Measurements from ENCODE around the gene PTPRU.

PTPRU gene

DNA sequence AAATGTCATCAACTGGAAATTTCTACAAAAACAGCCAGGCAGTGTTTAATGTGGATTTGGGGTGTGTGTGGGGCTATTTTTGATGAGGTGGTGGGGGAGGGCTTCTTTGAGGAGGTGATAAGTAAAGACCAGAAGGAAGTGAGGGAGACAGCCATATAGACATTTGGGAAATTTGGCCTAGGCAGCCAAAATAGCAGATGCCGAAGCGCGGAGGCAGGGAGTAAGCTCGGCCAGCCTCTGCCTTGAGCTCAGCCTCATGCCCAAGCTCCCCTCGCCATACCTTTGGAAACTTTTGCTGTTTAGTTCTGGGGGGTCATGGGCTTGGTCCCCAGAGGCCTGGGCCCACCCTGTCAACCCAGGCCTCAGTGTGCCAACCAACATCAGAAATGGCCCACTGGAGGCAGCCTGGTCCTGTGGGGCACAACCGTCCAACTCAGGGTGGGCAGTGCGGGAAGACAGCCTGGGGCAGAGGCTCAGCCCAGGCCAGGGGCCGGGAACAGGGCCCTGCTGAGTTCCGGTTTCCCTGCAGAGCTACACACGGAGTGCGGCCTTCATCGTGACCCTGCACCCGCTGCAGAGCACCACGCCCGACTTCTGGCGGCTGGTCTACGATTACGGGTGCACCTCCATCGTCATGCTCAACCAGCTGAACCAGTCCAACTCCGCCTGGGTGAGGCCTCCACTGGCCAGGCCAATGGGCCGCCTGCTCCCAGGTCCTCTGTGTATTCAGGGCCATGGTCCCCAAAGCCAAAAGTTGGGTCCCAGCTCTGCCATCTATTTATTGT, 84.0 kb downstream of the PTPRU start:
- DNase-seq: no peak

DNA sequence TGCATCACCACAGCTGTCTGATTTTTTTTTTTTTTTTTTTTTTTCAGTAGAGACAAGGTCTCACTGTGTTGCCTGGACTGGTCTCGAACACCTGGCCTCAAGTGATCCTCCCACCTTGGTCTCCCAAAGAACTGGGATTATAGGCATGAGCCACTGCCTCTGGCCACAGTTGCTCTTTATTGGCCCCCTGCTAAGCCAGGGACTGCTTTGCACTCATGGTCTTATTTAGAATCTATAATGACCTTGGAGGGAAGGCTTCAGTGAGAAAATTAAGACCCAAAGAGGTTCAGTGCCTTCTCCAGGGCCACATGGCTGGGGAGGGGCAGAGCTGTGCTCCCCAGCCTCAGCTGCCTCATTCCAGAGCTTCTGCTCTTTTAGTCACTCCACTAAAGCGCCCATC, 84.9 kb downstream of the PTPRU start:
- no peak for DNase-seq

DNA sequence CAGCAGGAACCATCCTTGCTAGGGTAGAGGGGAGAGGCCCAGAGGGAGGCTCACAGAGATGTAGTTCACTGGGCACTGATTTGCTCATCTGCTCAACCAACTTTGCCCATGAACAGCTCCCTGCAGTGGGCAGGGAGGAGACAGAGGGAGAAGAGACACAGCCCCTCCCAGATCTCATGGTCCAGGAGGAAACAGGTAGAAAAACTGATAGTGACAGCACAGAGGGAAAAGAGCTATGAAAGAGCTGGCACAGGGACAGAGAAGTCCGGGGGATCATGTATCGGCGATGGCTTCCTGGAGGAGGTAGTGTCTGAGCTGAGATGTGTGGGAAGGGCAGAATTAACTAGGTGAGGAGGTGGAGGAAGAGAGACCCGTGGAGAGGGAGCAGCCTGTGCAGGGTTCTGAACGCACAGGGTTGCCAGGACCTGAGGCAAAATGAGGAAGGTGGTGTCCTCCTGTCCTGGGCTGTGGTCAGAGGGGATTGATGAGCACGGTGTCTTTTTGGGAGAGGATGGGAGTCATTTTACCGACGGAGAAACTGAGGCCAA, 85.9 kb downstream of the PTPRU start:
- DNase-seq: no peak

DNA sequence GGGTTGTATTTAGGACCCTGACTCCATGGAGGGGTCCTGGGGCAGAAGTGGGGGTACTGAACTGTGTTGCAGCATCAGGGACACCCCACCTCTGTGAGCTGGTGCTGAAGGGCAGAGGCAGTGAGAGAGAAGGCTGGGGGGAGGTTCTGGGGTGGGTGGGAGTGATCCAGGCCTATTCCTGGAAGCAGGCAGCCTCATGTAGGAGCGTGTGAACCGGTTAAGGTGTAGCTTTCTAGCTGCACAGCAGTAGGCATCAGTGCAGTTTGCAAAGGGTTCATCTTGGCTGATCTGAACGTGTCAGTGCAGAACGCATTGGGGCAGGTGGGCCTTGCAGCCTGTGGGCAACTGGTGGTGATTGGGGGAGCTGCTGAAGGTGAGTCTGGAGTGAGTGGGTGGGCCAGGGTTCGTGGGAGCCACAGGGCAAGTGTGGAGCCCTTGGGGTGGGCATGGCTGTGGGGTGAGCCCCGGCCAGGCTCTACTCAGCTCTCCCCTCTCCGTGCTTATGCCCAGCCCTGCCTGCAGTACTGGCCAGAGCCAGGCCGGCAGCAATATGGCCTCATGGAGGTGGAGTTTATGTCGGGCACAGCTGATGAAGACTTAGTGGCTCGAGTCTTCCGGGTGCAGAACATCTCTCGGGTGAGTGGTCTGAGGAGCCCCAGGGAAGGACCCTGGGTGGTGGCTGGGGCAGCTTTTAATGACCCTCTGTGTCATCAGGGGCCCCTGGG, 86.7 kb downstream of the PTPRU start:
- no peak for DNase-seq

DNA sequence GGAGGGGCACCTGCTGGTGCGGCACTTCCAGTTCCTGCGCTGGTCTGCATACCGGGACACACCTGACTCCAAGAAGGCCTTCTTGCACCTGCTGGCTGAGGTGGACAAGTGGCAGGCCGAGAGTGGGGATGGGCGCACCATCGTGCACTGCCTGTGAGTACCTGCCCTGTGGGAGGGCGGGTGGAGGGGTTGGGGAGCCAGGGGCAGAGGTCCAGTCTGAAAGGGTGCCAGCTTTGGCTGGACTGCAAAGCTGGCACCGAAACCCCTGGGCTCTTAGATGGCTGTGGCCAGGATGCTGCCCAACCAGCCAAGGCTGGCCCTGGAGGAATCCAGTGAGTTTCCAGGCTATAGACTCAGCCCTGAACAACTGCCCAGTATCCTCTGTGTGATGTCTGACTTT, 87.3 kb downstream of the PTPRU start:
- DNase-seq: no peak

DNA sequence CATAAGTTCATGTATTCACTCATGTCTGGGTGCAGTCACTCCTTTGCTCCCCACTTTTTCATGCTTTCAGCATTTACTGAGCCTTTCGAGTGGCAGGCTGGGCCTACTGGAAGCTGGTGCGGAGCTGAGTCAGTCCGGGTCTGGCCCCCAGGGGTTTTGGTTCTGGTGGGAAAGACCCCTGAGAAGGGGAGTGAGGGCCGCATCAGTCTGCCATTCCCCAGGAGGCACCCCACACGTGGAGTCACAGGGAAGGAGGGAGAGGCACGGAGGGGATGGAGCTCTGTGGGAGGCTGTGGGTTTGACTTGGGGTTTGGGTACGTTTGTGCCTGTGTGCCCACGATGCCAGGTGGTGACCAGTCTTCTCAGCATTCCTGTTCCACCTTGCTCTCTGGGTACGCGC, 87.9 kb downstream of the PTPRU start:
- DNase-seq: no peak

DNA sequence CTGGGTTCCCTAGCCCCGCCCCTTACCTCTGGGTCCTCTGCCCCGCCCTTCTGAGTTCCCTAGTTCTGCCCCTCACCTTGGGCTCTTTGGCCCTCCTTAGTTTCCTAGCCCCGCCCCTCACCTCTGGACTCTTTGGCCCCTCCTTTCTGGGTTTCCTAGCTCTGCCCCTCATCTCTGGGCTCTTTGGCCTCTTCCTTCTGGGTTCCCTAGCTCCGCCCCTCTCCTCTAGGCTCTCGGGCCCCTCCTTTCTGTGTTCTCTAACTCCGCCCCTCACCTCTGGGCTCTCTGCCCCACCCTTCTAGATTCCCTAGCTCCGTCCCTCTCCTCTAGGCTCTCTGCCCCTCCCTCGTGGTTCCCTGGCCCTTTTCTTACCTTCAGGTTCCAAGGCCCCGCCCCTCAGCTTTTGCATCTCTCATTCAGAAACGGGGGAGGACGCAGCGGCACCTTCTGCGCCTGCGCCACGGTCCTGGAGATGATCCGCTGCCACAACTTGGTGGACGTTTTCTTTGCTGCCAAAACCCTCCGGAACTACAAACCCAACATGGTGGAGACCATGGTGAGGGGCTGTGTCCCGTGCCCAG, 88.5 kb downstream of the PTPRU start:
- DNase-seq: no peak

DNA sequence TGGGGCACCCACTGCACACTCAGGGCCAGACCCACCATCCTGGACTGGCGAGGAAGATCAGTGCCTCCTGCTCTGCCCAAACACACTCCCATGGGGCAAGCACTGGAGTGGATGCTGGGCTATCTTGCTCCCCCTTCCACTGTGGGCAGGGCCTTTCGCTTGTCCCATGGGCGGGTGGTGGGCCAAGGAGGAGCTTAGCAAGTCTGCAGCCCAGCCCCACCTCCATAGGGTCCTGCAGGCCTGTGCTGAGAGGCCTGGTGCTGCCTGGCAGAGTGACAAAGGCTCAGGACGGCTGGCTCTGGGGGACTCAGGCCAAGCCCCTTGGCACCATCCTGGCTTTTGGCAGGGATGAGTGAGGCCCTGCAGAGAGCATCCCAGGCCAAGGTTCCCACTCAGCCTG, 89.4 kb downstream of the PTPRU start:
- no peak for DNase-seq

DNA sequence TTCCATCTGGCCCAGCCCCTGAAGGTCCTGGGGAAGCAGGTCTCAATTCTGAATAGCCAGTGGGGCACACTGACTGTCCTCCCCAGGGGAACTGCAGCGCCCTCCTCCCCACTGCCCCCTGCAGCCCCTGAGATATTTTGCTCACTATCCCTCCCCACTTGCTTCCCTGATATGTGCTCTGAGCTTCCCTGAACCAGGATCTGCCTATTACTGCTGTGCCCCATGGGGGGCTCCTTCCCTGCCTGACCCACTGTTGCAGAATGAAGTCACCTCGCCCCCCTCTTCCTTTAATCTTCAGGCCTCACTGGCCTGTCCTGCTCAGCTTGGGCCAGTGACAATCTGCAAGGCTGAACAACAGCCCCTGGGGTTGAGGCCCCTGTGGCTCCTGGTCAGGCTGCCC, 89.8 kb downstream of the PTPRU start:
- no peak for DNase-seq

DNA sequence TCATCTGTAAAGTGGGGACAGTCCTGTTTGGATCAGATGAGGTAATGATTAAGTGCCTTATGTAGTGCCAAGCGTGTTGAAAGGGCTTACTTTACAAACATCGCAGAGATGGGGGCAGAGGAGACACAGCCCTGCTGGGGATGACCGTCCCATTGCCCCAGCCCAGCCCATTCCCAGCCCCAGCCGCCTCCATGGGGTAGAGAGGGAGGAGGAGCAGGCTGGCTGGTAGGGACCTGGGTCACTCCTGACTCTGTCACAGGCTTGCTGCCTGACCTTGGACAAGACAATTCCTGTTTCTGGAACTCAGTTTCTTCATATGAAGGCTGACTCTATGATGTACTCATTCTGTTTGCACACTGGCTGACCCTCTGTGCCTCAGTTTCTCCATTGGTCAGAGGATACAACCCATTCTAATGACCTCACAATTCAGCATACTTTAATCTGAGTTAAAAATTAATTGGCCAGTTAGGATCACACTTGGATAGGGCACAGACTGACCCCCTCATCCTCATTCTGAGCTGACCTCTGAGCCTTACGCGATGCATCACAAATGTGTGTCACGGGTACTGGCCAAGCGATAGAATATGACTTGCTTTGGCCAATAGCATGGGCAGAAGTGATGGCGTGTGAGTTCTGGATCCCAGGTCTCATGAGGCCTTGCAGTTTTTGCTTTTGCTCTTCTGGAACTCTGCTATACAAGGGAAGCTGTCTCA, 91.1 kb downstream of the PTPRU start:
- no peak for DNase-seq

DNA sequence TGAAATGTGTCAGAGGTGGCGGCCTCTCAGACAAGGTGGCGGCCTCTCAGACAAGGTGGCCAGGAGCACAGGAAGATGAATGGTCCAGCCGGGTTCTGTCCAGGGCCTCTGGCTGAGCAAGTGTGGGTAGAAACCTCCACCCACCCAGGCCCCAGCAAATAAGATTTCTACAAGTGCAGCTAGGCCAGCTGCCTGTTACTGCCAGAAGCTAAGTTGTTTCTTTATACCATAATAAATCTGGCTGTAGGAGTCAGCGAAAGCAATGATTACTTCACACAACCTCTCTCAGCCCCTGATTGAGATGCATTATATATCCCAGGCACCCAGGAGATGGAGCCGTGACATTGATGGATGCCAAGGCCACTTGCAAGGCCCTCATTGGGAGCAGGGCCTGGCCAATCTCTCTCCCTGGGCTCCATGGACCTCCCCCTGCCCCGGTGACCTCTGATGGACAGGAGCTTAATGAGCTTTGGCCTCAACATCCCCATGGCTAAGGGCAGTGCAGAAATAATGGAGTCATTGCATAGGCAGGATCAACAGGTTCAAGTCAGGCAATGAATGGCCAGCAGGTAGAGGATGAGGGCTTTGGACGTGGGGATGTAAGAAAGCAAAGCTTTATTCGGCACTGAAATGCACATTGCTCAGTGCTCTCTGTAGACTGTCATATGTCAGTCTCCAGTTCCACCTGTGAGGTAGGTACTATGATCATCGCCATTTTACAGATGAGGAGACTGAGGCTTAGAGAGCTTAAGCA, 92.9 kb downstream of the PTPRU start:
- DNase-seq: no peak

DNA sequence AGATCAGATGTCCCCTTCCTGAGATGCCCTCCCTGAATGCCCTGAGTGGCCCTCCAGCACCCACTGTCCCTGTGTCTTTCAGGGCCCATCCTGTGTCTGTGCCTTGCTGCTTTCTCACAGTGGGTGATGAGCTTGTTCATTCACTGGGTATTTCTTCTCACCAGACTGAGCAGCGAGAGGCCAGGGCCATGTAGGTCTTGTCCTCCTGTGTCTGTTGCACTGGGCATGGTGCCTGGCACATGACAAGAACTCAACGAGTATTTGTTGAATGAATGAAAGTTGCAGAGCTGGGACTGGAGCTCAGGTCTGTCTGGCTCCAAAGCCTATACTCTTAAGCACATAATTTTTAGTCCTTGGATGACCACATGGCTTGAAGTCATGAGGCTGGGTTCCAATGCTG, 93.8 kb downstream of the PTPRU start:
- DNase-seq: no peak

DNA sequence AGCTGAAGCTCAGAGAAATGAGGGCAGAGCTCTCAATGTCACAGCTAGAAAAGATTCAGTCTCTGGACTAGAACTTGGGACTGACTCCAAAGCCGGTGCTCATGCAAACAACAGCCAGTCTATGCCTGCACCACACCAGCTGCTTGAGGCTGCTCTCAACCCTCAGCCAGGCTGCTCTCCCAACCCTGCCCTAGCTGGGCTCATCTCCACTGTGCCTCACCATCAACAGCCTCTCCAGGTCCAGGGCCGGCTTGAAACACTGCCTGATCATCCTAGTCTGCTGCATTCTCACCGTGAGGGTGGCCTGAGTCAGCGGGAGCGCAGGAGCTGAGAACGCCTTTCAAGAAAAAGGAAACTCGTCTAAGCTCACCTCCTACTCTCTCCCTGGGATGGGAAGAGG, 94.5 kb downstream of the PTPRU start:
- no peak for DNase-seq

DNA sequence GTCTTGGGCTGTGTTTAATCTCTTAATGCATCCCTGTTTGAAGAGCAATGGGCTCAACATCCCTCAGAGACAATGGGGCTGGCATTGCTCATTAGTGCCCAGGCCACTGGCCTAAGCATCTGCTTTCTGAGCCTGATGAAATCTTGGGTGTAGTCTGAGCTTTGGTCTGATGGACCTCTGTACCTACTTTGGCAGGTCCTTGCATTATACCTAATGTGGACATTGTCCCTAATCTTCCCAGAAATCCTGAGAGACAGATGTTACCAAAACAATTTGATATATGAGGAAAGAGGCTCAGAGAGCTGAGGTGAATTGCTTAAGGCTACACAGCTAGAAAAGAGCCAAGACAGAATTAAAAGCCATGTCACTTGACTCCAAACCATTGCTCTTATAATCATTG, 95.0 kb downstream of the PTPRU start:
- no peak for DNase-seq

DNA sequence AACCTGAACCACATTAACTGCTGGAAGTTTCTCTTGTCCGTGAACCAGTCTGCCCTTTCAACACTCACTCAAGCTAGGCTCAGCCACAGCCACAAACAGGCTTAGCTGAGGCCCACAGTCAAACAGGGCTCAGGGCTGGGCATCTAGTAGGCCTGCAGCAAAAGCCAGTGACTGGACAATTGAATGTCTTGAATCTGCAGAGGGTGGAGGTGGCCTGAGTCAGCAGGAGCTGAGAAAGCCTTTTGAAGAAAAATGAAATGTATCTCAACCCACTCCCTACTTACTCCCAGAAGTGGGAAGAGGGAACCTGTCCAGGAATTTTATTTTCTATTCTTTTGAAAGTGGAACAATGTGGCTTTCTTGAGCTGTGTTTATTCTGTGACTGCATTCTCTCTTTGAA, 95.4 kb downstream of the PTPRU start:
- DNase-seq: no peak

DNA sequence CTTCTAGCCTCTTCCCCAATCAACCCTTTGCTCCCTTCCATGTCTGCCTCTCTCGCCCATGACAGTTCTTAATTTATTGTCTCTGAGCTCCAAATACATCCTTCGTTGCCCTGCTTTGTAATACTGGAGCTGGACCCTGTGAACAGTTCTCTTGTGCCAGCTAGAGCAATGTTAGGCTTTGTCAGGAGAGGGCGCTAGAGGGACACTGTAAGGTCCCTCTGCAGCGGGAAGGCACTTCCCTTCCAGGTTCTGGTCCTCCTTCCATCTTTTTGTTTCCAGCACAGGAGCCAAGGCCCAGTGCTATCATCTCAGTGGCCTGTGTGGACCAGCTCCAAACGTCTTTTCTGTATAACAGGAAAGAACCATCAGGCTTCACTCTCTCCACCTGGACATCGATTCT, 95.9 kb downstream of the PTPRU start:
- DNase-seq: peak; percentile 41

DNA sequence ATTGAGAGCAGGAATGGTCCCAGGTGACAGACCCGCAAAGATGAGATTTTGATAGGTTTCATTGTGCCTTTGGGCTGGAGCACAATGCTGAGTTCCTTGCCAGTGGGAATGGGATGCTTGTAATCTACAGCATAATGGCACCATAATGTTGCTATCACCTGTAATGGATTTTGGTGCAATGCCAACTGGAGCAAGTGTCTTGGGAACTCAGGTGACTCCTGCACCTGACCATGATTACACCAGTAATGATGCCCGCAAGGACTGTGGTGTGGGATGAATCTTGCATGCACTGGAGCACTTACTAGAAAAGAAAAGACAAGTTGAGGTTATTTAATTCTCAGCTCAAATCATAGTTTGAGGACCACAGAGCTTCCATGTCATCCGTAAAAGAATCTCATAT, 96.7 kb downstream of the PTPRU start:
- no peak for DNase-seq

DNA sequence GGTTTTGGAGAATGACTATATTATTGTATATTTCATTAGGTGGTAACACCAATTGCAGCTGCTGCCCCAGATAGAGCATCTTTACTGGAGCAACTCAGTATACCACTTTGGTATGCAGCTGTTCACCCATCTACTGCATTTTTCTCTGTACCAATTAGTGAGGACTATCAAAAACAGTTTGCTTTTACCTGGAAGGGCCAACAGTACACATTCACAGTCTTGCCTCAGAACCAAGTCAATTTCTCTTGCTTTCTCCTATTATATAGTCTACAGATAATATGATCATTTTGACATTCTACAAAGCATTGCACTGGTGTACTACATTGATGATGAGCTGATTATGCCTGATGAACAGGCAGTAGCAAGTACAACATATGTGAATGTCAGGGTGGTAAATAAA, 99.3 kb downstream of the PTPRU start:
- no peak for DNase-seq

DNA sequence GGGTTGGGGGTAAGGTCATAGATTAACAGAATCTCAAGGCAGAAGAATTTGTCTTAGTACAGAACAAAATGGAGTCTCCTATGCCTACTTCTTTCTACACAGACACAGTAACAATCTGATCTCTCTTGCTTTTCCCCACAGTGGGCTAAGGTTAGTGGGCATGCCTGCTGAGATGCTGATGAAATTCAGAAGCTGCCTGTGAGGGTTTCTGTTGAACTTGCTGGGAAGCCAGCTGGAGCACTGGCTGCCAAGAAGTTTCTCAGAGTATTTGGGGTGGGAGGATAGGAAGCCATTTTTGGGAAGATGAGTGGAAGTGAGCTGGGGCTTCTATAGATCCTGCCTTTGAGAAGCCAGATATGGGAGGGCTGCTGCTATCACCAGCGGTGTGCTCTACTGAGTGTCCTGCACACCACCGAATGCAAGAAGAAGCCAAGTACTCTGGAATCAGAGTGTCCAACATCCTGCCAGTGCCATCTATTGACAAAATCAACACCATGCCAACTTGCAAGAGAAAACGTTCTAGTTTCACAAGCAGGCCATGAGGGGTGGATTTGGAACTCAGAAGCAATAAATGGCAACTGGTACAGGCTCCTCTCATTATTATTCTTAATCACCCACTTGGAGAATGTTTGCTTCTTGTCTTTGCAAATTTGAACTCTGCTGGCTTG, 102.7 kb downstream of the PTPRU start:
- DNase-seq: no peak

DNA sequence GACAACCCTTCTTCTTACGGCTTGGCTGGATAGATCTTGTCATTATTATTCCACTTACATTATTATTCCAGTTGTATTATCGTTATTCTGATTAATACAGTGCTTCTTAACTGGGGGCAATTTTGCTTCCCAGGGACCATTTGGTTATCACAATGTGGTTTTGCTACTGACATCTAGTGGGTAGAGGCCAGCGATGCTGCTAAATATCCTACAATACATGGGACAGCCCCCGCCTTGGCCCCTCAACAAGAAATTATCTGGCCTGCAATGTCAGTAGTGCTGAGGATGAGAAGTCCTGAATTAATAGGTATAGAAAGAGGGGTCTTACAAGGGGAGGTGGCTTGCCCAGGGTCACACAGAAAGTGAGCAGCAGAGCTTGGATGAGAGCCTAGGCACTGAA, 105.6 kb downstream of the PTPRU start:
- no peak for DNase-seq

DNA sequence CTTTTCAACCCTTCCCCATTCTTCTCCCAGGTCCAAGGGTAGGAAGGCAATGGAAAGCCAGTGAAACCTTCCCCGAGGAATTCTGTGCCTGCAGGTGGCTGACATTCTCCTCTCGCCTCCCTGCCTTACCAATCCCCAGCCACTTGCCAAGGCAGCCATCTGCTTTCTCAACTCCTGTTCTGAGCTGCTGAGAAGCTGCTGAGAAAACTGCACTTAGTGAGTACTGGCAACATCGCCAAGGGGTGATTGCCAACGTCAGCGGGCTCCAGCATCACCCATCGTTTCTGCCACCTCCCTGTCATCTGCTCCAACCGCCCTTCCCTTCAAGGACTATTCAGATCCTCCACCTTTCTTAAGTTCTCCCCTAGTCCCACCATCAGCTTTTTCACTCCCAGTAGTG, 106.0 kb downstream of the PTPRU start:
- DNase-seq: no peak

DNA sequence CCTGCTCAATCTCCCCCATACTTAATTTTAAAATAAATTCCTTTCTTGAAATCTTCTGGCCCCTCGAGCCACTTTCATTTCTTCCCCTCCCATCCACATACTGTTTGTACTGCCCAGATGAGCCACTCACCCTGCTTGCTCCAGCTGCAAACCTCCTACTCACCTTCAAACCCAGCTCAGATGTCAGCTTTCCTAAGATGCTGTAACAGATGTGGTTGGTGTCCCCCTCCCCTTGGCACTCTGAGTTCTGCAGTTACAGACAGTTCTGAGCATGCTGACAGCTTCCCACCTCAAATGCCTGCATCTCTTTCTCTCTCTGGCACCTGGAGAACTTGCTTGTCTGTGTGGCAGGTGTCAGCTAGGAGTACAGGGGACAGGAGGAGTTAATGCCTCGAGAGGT, 106.7 kb downstream of the PTPRU start:
- no peak for DNase-seq
